ENCODE measurements around the gene TAS2R9. TPM values are rescaled to one million over a fixed set of nuclear protein-coding genes. Genes with fewer than 3 reads are reported as not detected.

Gene TAS2R9
- total RNA-seq, 1 donor from 2014 or later: not detected

Other genes starting within 250 kb of the TAS2R9 start
- gene MAGOHB, start 196.6 kb downstream of the TAS2R9 start, total RNA-seq: 28.3 TPM
- 13.2 TPM for gene STYK1, start 136.1 kb downstream of the TAS2R9 start, total RNA-seq
- 318 TPM for gene YBX3, start 86.8 kb downstream of the TAS2R9 start, total RNA-seq
- gene TAS2R7, start 7.5 kb downstream of the TAS2R9 start, total RNA-seq: not detected
- not detected for gene TAS2R8, start 2.9 kb downstream of the TAS2R9 start, total RNA-seq
- 0.62 TPM for gene TAS2R10, start 16.2 kb upstream of the TAS2R9 start, total RNA-seq
- 7.3 TPM for gene PRR4, start 39.3 kb upstream of the TAS2R9 start, total RNA-seq
- 47.6 TPM for gene PRH1, start 74.1 kb upstream of the TAS2R9 start, total RNA-seq
- gene TAS2R13, start 99.4 kb upstream of the TAS2R9 start, total RNA-seq: 7.9 TPM
- not detected for gene PRH2, start 119.1 kb upstream of the TAS2R9 start, total RNA-seq
- gene TAS2R14, start 129.1 kb upstream of the TAS2R9 start, total RNA-seq: 8.0 TPM
- gene TAS2R50, start 176.7 kb upstream of the TAS2R9 start, total RNA-seq: 7.2 TPM
- 6.1 TPM for gene TAS2R20, start 188.1 kb upstream of the TAS2R9 start, total RNA-seq
- gene TAS2R19, start 212.5 kb upstream of the TAS2R9 start, total RNA-seq: 14.2 TPM
- 12.2 TPM for gene TAS2R31, start 221.2 kb upstream of the TAS2R9 start, total RNA-seq

Measured in ureter (tissue), 1 donor.